Stimulated activated CD8-positive, alpha-beta memory T cell treated with anti-CD3 and anti-CD28 coated beads, Interleukin-7, amount 100 ng/mL, for 4 hours (primary cell): Measurements from ENCODE around the gene TFDP1.

Experiments used
- DNase-seq, 2 donors: peaks; one replicate each; pipeline ENCODE4 v3.0.0-alpha.2; 2020; ENCODE audit warnings: low read depth in 2 of 2

Gene TFDP1

DNA sequence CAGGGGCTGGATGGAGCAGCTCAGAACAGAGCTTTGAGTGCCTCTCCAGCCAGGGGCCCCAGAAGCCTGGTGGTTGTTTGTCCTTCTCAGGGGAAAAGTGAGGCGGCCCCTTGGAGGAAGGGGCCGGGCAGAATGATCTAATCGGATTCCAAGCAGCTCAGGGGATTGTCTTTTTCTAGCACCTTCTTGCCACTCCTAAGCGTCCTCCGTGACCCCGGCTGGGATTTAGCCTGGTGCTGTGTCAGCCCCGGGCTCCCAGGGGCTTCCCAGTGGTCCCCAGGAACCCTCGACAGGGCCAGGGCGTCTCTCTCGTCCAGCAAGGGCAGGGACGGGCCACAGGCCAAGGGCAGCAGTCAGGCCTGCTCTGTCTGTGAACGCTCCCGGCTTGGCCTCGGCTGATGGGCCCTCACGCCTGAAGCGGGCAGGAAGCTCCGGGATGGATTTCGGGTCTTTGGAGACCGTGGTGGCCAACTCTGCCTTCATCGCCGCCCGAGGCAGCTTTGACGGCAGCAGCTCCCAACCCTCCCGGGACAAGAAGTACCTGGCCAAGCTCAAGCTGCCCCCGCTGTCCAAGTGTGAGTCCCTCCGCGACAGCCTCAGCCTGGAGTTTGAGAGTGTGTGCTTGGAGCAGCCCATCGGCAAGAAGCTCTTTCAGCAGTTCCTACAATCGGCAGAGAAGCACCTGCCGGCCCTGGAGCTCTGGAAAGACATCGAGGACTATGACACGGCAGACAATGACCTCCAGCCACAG, 82.6 kb downstream of the TFDP1 start, which contains the start of gene GRK1:
TSS of gene GRK1 (plus strand) at position 269 of the 751 bp plus-strand sequence. CDS start at position 437, 168 bp downstream.
- DNase-seq = no peak

DNA sequence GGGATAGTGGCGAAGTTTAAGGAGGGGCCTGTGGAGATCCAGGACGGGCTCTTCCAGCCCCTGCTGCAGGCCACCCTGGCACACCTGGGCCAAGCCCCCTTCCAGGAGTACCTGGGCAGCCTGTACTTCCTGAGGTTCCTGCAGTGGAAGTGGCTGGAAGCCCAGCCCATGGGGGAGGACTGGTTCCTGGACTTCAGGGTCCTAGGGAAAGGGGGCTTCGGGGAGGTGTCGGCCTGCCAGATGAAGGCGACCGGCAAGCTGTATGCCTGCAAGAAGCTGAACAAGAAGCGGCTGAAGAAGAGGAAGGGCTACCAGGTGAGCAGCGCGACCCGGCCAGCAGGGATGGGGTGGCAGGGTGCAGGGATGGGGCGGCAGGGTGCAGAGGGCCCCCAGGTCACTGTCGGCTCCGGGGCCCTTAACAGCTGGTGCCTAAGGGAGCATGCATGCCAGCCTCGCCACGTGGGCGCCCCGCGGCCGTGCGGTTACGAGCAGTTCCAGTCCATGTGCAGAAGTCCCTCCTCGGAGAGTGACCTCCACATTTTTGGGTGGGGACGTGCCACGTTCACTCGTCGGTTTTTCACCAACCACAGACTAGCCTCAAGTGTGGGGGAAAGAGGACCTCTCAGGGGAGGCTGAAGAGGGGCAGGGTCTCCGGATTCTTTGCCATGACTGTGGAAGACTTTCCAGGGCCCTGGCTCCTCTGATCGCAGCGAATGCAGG, 83.4 kb downstream of the TFDP1 start:
- DNase-seq = no peak

DNA sequence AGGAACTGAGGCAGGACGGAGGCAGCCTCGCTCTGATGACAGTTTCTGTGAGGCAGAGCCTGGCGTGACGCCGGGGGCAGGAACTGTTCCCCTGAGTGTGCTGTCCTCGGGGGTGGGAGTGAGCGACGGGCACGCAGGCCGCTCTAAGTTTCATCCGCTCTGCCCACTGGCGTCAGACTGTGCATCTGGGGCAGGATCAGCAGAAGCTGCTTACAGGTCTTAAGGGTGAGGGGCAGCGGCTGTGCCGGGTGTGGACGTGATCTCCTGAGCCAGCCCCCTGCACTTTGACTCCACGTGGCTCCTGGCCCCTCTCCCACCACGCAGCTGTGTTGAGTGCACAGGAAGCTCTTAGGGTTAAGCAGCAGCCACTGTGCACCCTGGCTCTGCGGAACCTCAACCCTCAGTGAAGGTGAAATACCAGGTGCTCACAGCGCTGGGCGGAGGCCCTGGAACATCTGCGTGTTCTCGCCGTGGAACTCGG, 84.0 kb downstream of the TFDP1 start:
- no peak for DNase-seq

DNA sequence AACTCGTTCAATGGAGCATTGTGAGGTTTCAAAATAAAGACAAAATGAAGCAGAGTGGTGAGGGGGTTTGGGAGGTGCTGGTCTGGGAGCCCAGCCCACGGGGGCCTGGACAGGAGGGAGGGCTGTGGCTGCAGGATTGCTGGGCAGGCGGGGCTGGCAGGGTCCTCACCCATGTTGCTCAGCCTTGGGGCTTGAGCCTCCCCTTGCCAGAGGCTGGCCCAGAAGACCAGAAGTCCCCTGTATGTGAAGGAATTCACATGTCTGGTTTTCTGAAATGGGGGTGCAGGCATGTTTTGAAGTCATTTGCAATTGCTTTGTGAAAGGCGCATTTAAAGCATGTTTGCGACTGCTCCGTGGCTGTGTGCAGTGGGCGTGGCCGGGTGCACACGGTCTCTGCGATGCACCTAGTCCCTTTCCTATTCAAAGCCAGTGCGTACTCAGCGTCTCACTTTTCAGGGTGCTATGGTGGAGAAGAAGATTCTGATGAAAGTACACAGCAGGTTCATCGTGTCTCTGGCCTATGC, 84.7 kb downstream of the TFDP1 start:
- DNase-seq = no peak

DNA sequence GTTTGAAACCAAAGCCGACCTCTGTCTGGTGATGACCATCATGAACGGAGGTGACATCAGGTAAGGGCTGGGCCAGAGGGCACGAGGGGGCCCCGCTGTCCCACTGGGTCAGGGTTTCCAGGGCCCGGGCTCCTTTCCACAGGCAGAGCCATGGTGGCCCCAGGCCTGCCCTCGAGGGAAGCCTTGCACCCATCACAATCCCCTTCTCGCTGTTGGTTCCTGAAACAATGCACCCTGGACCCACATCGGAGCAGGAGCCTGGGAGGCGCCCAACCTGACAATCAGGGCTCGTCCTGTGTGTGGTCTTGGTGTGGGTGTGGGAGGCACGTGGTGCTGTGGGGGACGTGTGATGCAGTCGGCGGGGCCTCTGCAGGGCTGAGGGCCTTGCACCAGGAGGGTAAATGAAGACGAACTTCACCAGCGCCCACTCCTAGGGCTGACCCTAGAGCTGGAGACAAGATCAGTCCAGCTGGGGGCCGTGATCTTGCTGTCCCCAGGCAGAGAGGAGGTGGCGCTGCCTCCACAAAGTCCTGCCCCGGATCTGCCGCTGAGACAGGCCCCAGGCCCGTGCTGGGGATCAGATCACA, 85.3 kb downstream of the TFDP1 start:
- DNase-seq = no peak

DNA sequence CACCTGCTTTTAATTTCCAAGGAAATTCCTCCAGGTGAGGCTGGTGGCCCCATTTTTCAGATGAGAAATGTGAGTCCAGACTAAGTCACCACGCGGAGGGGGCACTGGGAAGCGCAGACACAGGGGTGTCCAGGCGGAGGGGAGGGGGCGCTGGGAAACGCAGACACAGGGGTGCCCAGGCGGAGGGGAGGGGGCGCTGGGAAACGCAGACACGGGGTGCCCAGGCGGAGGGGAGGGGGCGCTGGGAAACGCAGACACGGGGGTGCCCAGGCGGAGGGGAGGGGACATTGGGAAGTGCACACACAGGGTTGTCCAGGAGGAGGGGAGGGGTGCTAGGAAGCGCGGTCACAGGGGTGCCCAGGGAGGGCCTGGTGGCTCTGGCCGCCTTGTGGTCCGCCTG, 86.0 kb downstream of the TFDP1 start:
- DNase-seq = no peak

DNA sequence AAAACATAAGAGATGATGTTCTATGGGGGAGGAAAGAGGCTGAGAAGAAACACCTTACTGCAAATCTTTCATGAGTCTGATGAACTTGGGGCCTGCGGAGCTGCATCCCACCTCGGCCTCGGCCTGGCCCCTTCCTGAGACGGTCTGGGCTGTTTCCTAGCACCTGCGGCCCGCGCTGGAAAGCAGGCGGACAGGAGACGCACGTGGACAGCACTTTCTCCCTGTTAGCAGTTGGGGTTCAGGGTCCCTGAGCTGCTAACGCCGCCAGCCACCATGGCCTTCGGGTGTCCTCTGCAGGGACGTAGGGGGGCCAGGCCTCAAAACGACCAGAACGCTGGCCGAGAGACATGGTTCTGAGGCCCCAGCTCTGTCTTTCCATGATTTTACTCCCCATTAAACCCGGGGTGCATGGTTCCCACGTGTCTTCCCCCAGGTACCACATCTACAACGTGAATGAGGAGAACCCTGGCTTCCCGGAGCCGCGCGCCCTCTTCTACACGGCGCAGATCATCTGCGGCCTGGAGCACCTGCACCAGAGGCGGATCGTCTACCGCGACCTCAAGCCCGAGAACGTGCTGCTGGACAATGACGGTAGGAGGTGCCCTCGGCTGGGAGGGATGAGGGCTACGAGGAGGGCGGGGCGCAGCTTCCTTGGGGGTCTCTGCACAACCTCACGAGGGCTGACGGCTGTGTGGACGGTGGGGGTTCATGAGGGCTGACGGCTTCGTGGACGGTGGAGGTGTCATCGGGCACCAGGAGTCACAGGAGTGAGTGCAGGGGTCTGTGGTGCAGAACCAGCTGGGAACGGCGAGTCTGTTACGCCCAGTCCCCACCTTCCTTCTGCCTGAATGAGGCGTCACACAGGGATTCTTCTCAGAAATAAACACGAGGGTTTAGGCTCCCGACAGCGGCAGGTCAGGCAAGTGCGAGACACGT, 86.8 kb downstream of the TFDP1 start:
- no peak for DNase-seq

DNA sequence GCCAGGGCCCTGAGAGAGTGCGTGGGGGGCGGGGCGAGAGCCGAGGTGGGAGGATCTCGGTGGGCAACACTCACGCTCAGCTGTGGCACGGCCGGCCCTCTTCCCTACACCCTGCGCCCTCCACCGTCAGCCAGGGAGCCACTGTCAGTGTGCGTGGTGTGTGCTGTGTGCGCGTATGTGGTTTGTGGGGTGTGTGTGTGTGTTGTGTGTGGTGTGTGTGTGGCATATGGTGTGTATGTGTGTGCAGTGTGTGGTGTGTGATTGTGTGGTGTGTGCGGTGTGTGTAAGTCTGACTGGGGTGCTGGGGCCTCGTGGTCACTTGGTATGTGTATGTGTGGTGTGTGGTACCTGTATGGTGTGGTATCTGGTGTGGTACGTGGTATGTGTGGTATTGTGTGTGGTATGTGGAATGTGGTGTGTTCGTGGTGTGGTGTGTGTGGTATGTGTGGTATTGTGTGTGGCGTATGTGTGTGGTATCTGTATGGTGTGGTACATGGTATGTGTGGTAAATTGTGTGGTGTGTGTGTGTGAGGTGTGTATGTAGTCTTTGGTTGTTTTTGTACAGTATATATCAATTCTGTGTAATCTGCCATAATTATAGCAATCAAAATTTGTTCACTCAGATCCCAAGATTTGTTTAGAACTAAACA, 87.6 kb downstream of the TFDP1 start:
- DNase-seq = no peak
